Stimulated activated naive CD4-positive, alpha-beta T cell (primary cell): Measurements from ENCODE around the gene PKNOX2.

Experiments used
- DNase-seq, 6 experiments: peaks; one replicate each; lab custom pipeline; 2025; lab: John Stamatoyannopoulos, UW

The PKNOX2 gene

GRCh38 chr11:125164422-125165110 lies at the start of gene PKNOX2:
Gene PKNOX2, plus strand, starts transcription at chr11:125164751. Its CDS starts 186,555 bp downstream, at chr11:125351306.
- peak; percentile 20 to 73 (median 57) for DNase-seq

GRCh38 chr11:125117429-125117828 lies 47.1 kb upstream of the PKNOX2 start:
- DNase-seq: no peak

GRCh38 chr11:125123194-125123946 lies 41.2 kb upstream of the PKNOX2 start:
- no peak for DNase-seq

GRCh38 chr11:125123947-125124617 lies 40.5 kb upstream of the PKNOX2 start:
- DNase-seq: peak in 4 of 6 experiments; percentile 3 to 15 (median 12)

GRCh38 chr11:125124618-125124992 lies 39.9 kb upstream of the PKNOX2 start:
- no peak for DNase-seq

GRCh38 chr11:125128450-125128849 lies 36.1 kb upstream of the PKNOX2 start:
- no peak for DNase-seq

- DNase-seq: no peak
Observed at GRCh38 chr11:125129316-125129993, 35.1 kb upstream of the PKNOX2 start.

GRCh38 chr11:125132071-125132470 lies 32.5 kb upstream of the PKNOX2 start:
- DNase-seq: no peak

GRCh38 chr11:125132596-125132995 lies 32.0 kb upstream of the PKNOX2 start:
- DNase-seq: no peak

GRCh38 chr11:125136001-125136400 lies 28.6 kb upstream of the PKNOX2 start:
- no peak for DNase-seq

GRCh38 chr11:125138966-125139365 lies 25.6 kb upstream of the PKNOX2 start:
- no peak for DNase-seq

GRCh38 chr11:125139778-125140177 lies 24.8 kb upstream of the PKNOX2 start:
- no peak for DNase-seq

- DNase-seq: no peak
Observed at GRCh38 chr11:125140233-125140632, 24.3 kb upstream of the PKNOX2 start.

GRCh38 chr11:125141178-125141577 lies 23.4 kb upstream of the PKNOX2 start:
- DNase-seq: no peak

- DNase-seq: peak; percentile 16 to 64 (median 46)
Observed at GRCh38 chr11:125141686-125142535, 22.6 kb upstream of the PKNOX2 start.

GRCh38 chr11:125146232-125146631 lies 18.3 kb upstream of the PKNOX2 start:
- DNase-seq: no peak

GRCh38 chr11:125147280-125147679 lies 17.3 kb upstream of the PKNOX2 start:
- no peak for DNase-seq

GRCh38 chr11:125148011-125148410 lies 16.5 kb upstream of the PKNOX2 start:
- DNase-seq: no peak

- DNase-seq: no peak
Observed at GRCh38 chr11:125148743-125149142, 15.8 kb upstream of the PKNOX2 start.

- DNase-seq: no peak
Observed at GRCh38 chr11:125153837-125154236, 10.7 kb upstream of the PKNOX2 start.

- no peak for DNase-seq
Observed at GRCh38 chr11:125154378-125155099, 10.0 kb upstream of the PKNOX2 start.
